GM18868 (cell line): ENCODE measurements around the gene TNRC6C.
"Not testable (repeated sequence)": the region's sequence is repeated elsewhere in the genome, so short reads cannot be mapped to it uniquely, and the experiment has no call there.

Source experiments
- ATAC-seq: cut with Tn5 transposase; IDR thresholded peaks from one replicate; pipeline ENCODE4 v1.9.1; 2021; ENCODE audit warnings: mild to moderate bottlenecking, moderate library complexity; ENCODE audit not compliant: unreplicated experiment

The TNRC6C gene

DNA sequence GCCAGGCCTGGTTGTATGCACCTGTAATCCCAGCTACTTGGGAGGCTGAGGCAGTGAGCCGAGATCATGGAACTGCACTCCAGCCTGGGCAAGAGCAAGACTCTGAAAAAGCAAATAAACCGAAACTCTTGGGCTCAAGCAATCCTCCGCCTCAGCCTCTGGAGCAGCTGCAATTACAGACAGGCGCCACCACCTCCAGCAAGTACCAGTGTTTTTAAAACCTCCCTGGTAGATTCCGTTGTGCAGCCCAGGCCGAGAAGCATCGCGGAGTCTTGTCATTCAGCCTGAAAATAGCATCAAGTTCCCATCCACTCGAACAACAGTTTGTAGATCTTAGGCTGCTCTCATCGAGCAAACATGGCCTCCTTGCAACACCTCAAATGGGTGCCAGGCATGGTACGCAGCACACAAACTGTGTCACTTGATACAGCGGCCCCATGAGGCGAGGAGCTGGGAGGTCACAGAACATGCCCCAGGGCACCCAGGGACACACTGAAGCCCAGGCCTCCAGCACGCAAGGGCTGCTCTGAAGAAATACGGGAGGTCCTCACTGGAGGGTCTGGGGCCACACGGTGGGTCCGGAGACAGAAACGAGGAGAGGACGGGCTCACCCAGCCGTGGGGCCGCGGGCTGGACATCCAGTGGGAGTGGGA is 152.0 kb downstream of the TNRC6C start:
- ATAC-seq: no peak

DNA sequence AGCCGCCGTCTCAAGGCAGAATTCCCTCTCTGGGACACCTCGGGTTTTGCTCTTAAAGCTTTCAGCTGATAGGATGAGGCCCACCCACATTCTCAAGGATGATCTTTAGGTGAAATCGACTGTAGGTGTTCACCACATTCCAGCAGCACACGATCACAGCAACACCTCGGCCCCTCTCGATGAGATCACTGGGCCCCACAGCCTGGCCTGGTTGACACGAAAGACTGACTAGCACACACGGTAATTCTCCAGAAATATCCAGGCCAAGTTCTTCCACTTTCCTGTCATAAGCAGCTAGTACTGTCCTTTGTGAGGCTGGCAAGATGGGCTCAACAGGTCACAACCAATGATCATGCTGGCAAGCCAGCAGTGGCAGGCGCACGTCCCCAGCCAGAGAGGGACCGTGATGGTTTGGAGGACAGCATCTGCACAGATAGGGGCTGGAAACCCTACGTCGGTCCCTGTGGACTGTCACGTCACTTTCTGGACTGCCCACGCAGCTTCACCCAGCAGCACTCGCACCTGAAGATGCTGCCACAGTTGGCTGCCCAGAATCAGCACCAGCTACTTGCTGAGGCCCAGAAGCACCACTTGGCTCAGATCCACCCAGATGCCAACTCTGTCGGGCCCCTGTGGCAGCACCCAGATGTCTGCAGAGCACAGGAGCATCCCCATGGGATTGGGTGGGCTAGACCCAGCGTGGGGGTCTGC is 152.7 kb downstream of the TNRC6C start:
- ATAC-seq: no peak

DNA sequence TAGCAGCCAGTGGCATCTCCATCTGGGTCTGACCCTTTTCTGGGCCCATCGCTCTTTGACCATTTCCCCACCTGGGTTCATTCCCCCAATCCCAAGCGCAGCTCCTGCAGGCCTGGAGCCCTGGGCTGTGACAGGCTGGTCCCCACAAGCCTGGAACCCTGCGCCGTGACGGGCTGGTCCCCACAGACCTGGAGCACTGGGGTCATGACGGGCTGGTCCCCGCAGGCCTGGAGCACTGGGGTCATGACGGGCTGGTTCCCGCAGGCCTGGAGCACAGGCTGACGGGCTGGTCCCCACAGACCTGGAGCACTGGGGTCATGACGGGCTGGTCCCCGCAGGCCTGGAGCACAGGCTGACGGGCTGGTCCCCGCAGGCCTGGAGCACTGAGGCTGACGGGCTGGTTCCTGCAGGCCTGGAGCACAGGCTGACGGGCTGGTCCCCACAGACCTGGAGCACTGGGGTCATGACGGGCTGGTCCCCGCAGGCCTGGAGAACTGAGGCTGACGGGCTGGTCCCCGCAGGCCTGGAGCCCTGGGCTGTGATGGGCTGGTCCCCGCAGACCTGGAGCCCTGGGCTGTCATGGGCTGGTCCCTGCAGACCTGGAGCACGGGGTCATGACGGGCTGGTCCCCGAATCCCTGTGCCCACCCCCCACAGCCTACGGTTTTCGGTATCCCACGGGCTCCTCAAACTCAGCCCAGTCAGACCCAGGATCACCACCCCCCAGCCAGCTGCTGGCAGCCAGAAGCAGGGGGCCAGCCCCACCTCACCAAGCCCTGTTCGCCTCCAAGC is 153.4 kb downstream of the TNRC6C start:
- ATAC-seq: no peak

DNA sequence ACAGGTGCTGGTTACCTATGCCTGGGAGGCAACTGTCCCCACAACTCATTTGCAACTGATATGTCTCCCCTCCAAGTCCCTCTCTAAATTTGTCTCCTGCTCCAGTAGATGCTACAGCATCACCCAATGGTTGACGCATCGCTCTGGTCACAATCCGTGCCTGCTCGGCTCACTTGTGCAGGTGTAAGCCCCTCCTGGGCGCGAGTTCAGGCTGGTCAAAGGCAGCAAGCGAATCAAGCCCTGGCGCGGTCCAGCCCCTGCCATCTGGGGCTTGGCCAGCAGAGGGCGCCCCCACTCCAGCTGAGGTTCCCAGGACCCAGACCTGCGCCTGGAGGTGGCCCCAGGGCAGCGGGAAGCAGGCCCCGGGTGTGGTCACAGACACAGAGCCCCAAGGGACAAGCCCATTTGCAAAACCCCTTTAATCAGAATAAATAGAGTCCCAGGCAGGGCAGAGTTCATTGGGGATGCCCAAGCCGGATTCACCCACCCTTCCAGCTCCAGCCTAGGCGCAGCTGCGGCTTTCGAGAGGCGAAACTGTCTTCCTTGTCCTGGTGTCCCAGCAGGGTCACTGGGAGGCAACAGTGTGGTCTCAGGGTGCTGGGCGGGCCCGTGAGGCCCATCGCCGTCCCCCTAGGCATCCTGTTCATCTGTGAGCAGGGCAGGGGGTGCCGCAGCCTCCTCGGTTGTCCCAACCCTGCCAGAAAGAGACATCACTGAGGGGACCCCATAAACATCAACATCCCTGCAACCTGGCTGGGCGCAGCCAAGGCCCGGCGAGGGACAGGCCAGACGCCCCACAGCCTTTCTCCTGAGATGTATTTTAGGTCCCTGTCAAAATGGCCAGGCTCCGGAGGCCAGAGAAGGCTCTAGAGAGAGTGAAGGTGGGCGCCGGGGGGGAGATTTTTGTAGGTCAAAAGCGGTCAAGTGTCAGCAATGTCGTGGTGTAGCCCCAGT is 154.3 kb downstream of the TNRC6C start:
- ATAC-seq: no peak

DNA sequence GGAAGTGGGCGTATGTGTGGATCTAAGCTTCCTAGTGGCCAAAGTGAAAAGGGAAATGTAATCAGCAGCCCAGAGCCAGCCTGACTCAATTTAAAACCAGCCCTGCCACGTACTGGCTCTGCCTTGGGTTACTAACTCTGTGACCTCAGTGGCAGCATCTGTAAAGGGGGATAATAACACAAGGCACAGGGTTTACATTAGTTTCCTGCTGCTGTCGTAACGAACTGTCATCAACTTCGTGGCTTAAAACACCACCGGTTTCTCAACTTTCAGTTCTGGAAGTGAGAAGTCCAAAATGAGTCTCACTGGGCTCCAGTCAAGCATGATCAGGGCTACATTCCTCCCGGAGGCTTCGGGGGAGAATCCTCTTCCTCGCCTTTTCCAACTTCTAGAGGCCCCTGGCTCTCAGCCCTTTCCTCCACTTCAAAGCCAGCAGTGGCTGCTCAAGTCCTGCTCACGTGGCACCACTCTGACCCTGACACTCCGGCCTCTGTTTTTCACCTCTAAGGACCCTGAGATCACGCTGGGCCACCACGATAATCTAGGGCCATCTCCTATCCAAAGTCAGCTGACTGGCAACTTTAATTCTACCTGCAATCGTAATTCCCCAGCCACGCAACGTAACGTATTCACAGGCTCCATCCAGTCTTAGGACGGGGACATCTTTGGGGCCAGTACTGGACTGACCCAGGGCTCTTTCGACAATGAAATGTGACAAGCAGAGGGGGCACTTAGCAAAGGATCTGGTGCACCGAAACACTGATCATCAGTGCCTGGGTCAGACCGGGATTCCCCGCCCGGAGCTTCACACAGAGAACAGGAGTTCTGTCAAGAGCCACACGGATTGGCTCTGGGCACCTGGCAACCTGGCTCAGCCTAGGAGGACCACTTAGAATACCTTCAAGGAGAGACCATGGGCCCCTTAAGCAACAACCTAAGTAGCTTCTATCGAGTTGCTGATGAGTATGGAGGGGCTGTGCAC is 155.6 kb downstream of the TNRC6C start:
- no peak for ATAC-seq

DNA sequence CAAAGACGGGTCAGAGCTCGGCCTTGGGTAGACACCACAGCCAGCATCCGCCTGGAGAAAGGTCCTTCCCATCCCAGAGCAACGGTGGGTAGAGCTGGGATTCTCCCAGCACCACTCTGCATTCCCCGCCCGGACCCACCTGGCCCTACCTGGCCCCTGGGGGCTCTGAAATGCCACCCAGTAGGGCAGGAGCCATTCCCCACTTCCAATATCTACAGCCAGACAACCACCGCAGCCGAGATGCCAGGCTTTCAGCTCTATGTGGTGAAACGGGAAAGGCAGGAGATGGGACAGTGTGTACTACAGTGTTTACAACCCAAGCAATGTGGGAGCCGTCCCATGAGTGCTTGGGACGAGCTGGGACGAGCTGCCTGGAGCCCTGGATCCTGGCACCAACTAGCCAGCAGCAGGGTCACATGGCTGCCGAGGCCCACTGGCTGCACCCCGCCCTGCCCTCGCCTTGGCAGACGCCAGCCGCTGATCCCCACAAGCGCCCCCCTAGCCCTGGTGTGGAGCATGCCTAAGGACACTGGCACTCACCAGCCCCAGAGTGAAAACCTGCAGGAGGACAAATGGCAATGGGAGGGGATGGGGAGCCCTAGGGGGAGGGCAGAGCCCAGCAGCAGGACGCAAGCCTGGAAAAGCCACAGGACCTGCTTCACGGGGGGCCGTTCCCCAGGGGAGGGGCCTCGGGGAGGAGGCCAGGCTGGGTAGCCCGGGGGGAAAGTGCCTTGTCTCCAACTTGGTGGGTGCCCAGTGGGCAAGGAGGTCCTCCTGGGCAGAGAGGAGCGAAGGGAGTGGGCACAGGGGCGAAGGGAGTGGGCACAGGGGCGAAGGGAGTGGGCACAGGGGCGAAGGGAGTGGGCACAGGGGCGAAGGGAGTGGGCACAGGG is 156.6 kb downstream of the TNRC6C start:
- ATAC-seq: no peak

DNA sequence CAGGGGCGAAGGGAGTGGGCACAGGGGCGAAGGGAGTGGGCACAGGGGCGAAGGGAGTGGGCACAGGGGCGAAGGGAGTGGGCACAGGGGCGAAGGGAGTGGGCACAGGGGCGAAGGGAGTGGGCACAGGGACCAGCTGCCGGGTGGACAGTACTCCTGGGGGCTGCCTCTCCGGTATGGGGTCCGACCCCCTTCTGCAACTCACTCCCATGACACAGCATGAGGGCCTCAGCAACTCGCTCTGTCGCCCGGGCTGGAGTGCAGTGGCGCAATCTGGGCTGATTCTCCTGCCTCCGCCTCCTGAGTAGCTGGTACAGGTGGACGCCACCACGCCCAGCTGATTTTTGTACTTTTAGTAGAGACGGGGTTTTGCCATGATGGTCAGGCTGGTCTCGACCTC is 157.3 kb downstream of the TNRC6C start:
- not testable (repeated sequence) for ATAC-seq

DNA sequence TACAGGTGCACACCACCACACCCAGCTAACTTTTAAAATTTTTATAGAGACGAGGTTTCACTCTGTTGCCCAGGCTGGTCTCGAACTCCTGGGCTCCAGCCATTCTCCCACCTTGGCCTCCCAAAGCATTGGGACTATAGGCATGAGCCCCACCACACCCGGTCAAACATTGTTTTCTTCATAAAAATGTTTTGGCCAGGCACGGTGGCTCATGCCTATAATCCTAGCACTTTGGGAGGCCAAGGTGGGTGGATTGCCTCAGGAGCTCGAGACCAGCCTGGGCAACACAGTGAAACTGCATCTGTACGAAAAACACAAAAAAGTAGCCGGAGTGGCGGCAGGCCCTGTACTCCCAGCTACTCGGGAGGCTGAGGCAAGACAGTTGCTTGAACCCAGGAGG is 157.9 kb downstream of the TNRC6C start:
- no peak for ATAC-seq

DNA sequence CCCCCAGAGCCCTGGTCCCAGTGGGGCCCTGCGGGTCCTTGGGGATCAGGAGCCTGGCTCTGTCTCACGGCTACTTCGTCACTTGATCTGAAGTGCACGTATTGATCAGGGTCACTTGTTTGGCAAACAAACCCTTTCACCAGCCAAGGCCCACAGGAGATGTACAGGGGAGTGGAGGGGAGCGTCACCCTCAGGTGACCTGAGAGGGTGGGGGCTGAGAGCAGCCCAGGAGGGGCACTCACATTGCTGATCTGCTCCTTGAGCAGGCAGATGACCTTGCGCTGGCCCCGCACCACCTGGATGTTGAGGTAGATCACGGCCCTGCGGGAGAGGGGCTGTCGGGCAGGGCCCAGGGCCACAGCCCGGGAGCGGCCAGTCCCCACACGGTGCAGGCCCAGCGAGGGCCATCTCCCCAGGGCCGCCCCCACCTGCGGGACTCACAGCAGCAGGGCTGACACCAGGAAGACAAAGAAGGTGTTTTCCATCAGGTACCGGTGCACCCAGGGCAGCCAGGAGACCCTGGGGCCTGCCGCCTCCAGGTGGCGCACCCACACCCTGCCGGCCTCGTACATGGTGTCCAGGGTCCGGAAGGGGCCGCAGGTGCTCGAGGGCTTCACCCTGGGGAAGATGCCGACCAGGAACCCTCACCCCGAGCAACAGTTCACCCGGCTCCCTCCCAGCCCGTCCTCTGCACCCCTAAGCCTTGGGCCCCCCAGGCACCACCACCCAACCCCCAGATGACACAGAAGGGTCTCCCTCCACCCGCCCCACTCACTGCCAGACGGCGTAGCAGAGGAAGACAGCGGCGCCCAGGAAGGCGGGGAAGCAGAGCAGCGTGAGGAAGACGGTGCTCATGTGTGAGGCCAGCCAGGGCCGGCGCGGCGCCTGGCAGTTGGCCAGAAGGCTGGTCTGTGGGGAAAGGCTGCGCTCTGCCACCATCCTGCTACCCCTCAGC is 158.8 kb downstream of the TNRC6C start:
- ATAC-seq: no peak

DNA sequence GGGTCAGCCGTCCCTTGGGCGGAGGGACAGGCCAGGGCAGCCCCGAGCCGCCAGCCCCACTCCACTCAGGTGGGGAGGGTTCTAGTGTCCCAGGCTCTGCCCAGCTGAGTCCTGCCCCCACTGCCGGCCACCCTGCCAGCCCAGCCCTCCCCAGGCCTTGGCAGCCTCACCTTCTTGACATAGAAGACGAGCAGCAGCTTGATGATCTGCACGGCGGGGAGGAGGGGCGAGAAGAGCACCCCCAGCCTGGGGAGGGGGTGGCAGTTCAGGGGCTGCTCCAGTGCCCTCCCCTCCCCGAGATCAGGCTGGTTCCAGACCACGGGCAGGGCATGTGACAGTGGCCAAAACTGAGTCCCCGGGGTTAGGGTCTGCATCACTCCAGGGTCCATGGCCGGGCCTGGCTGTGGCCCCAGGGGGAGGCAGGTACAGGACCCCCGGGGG is 160.3 kb downstream of the TNRC6C start:
- ATAC-seq: no peak

DNA sequence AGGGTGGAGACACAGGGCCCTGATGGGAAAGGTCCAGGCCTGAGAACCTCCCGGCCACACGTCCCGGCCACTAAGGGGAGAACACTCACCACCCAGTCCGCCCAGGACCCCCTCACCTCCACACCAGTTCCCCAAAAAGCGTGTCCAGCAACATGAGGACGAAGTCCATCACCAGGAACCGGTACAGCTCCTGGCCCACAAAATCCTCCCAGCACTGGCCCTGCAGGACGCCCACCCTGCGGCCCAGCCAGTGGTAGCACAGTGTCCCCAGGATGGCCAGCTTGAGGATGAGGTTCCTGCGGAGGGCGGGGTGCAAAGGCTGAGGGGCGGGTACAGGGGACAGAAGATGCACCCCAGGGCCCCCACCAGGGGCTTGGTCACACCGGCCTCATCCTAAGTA is 162.0 kb downstream of the TNRC6C start:
- no peak for ATAC-seq

DNA sequence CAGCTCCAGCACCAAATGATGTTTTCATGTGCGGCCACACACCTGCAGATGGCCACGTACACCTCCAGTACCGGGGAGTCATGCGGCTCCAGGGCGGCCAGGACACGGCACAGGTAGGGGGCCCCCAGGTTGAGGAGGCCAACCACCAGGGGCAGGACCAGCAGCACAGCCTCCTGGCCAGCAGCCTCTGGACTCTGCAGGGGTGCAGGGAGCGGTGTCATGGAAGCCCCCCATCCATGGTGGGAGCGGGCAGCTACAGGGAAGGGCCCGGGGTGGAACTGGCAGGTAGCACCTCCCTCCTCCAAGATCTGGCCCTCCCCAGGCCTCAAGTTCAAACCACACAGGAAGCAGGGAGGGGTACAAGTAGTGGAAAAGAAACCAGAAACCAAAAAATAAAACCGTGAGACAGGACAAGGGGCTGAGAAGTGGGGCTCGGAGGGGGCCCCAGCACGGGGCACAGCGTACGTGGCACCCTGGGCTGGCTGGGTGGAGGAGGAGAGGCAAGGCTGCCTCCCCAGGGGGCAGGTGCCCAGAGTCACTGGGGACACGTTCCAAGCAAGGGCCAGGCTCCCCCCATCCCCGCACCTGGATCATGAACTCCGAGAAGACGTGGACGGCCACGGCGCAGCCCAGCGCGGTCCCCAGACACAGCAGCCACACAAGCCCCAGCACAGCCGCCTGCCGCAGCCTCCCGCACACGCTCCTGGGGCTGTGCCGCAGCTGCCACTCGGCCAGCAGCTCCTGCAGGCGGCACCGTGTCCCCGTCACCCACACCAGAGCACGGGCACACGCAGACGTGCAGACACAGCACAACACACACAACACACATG is 162.7 kb downstream of the TNRC6C start:
- ATAC-seq: no peak

DNA sequence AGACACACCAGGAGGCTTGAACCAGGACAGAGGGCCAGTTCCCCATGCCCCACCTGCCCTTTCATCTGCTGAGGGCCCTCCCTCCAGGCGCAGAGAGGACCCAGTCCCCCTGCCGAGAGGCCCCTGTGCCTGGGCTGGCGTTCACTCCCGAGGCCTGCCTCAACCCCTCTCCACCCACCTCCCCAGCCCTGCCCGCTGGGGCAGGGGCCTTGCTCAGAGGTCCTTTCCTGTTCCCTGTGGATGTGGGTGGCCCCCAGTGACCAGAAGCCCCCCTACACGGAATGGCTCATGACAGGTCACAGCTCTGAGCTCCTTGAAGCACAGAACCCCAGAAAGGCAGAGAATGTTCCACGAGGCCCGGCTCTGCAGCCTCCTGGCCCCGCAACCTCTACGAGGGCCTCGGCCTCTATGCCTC is 163.3 kb downstream of the TNRC6C start:
- ATAC-seq: no peak

DNA sequence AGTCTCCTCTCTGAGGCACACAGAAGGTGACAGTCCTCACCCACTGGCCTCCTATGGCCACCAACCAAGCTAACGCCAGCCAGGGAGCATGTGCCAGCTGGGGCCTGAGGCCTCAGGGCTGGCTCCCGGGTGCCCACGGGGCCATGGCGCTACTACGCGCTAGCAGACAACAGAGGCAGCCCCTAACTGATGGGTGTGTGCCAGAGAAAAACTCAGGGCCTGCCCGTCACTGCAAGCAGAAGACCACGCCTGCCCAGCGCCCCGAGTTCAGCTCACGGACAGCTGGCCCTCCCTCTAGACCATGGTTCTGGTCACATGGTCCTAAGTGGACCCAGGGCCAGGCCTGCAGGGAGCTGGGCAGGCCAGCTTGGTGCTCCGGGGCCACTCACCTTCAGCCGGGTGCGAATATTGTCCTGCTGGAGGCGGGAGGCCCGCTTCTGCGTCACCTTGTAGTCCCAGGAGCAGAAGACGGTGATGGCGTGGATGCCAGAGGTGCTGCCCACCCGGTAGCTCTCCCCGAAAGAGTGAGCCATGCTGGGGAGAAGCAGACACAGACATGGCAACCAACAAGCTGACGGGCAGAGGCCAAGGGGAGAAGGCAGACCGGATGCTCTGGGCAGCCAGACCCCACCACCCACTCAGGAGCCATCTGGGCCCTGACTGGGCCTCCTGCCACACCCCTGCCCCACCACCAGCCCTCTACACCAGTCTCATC is 163.9 kb downstream of the TNRC6C start:
- ATAC-seq: no peak

DNA sequence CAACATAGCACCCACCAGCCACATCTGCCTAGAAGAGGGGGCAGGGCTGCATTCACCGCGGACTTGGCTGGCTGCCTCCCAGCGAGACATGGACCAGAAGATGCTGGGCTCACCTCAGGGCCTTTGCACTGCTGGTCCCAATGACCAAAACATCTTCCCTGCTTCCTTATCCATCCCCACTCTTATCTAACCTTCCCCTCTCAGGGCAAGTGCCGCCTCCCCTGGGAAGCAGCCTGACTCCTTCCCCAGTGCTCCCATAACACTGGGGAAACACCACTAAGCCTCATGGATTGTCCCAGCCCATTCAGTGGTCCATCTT is 164.4 kb downstream of the TNRC6C start:
- no peak for ATAC-seq

DNA sequence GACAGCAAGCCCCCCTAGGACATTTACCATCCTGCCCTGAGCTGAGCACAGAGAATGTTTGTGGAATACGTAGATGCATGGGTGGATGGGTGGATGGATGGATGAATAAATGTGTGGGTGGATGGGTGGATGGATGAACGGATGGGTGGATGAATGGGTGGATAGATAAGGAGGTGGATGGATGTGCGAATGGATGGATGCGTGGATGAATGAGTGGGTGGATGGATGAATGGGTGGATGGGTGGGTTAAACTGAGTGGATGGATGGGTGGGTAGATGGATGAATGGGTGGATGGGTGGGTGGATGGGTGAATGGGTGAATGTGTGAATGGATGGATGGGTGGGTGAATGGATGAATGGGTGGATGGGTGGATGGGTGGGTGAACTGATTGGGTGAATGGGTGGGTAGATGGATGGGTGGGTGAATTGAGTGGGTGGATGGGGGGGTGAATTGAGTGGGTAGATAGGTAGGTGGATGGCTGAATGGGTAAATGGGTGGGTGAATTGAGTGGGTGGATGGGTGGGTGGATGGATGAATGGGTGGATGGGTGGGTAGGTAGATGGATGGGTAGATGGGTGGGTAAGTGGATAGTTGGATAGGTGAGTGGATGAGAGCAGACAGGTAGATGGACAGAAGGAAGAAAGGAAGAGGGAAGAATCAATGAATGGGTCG is 164.9 kb downstream of the TNRC6C start:
- ATAC-seq: no peak
